PC-3 (cell line): ENCODE data around the gene ZMIZ1. TPM values are rescaled to one million over a fixed set of nuclear protein-coding genes. Genes with fewer than 3 reads are reported as not detected.

Experiments
- ATAC-seq: fragments of 200-7000 bp; cut with Tn5 transposase; 2 replicates; pipeline ENCODE4 v1.9.1; 2020; ENCODE audit warnings: mild to moderate bottlenecking, moderate library complexity
- BruUV-seq: library from RNA; stranded (reverse); fragments of 400-500 nt; replicated peaks from 2 replicates; lab custom pipeline; 2021; lab: Mats Ljungman, UMichigan
- CTCF ChIA-PET: fragments of 300-600 bp; sonication (Branson Sonifier 250); formaldehyde crosslinking; loops from one replicate; lab custom pipeline; 2022; ENCODE audit warnings: antibody characterized with exemption; lab: Charles Lee
- POLR2A ChIA-PET: fragments of 300-600 bp; sonication (Branson Sonifier 250); formaldehyde crosslinking; loops from one replicate; lab custom pipeline; 2022; ENCODE audit warnings: antibody characterized with exemption; ENCODE audit not compliant: unreplicated experiment; lab: Charles Lee
- DNase-seq: peaks from one replicate; pipeline ENCODE4 v3.0.0-alpha.2; 2015
- H2AFZ ChIP-seq: fragments of 300-600 bp; sonication (generic); 2 replicates; pipeline ENCODE4 v1.6.0; 2016; ENCODE audit warnings: antibody characterized with exemption, low read length
- H3F3A ChIP-seq: fragments of 300-600 bp; sonication (generic); one replicate; pipeline ENCODE4 v1.6.0; 2017; ENCODE audit warnings: antibody characterized with exemption, low read length, control low read depth, mild to moderate bottlenecking; ENCODE audit not compliant: unreplicated experiment
- H3K27ac ChIP-seq: fragments of 300-600 bp; sonication (generic); 2 replicates; pipeline ENCODE4 v1.5.1; 2016; ENCODE audit warnings: mild to moderate bottlenecking, low read length
- H3K27me3 ChIP-seq: fragments of 300-600 bp; sonication (generic); 2 replicates; pipeline ENCODE4 v1.6.1; 2016; ENCODE audit warnings: low read length, mixed read lengths
- H3K36me3 ChIP-seq: fragments of 300-600 bp; sonication (generic); 2 replicates; pipeline ENCODE4 v1.6.1; 2016; ENCODE audit warnings: low read depth, mixed run types, low read length, mixed read lengths
- H3K4me1 ChIP-seq: fragments of 300-600 bp; sonication (generic); 2 replicates; pipeline ENCODE4 v1.5.1; 2016; ENCODE audit warnings: low read length; ENCODE audit not compliant: insufficient read depth
- H3K4me2 ChIP-seq: fragments of 300-600 bp; sonication (generic); 2 replicates; pipeline ENCODE4 v1.6.0; 2016; ENCODE audit warnings: low read length
- H3K4me3 ChIP-seq: fragments of 300-600 bp; sonication (generic); 2 replicates; pipeline ENCODE4 v1.5.1; 2016; ENCODE audit warnings: mild to moderate bottlenecking, low read length, mixed read lengths
- H3K79me2 ChIP-seq: fragments of 300-600 bp; sonication (generic); 2 replicates; pipeline ENCODE4 v1.6.1; 2017; ENCODE audit warnings: low read length, mixed read lengths
- H3K9ac ChIP-seq: fragments of 300-600 bp; sonication (generic); 2 replicates; pipeline ENCODE4 v1.6.0; 2016; ENCODE audit warnings: mild to moderate bottlenecking, low read length
- H3K9me2 ChIP-seq: fragments of 300-600 bp; sonication (generic); replicated peaks from 2 replicates; pipeline ENCODE4 v1.6.1; 2016; ENCODE audit warnings: mixed run types, low read length, mixed read lengths
- H3K9me3 ChIP-seq: fragments of 300-600 bp; sonication (generic); 2 replicates; pipeline ENCODE4 v1.6.1; 2016; ENCODE audit warnings: low read length, mixed read lengths
- H4K20me1 ChIP-seq: fragments of 300-600 bp; sonication (generic); 2 replicates; pipeline ENCODE4 v1.6.1; 2016; ENCODE audit warnings: low read length, mixed read lengths
- CTCF ChIP-seq: fragments of 300-600 bp; sonication (generic); conservative IDR thresholded peaks from 2 replicates; pipeline ENCODE4 v1.5.1; 2017; ENCODE audit warnings: antibody characterized with exemption, low read depth, mild to moderate bottlenecking, low read length
- EZH2 ChIP-seq: fragments of 300-600 bp; sonication (generic); IDR thresholded peaks from one replicate; pipeline ENCODE4 v1.6.1; 2017; ENCODE audit warnings: antibody characterized with exemption, mild to moderate bottlenecking, low read length; ENCODE audit not compliant: unreplicated experiment
- EZH2phosphoT487 ChIP-seq: fragments of 300-600 bp; sonication (generic); IDR thresholded peaks from 2 replicates; pipeline ENCODE4 v1.6.1; 2018; ENCODE audit warnings: mild to moderate bottlenecking, antibody characterized with exemption, low read length, borderline replicate concordance
- intact Hi-C: fragments of 100-400 bp; cut with micrococcal nuclease; formaldehyde crosslinking; loops from 2 replicates; pipeline ENCODE4 v1.9.0; 2023
- total RNA-seq: library from RNA; depleted of rRNA; stranded (reverse); fragments of >200 nt; gene quantifications from 2 replicates; pipeline ENCODE4 v1.2.3, GENCODE V29; 2014

The ZMIZ1 gene
- total RNA-seq, 1 experiment from 2014 or later = 55.4 TPM

GRCh38 chr10:79144351-79145173 lies 75.8 kb downstream of the ZMIZ1 start:
- H3K79me2 ChIP-seq = 0 out of 2 replicates have a peak, but pooled peaks cover 3% of the 10 kb centered on the region
- H3K27me3 ChIP-seq = no peaks in the 10 kb centered on the region
- no peak for TF ChIP-seq EZH2
- no peak for TF ChIP-seq CTCF
- no peak for TF ChIP-seq EZH2phosphoT487
- no TSS peak for BruUV-seq
- no peak overlapping the region for H2AFZ ChIP-seq
- no peaks in the 10 kb centered on the region for H3K9me2 ChIP-seq
- ChIA-PET POLR2A (no interaction called here), CTCF (no interaction called here)
- no peak overlapping the region for H3K4me2 ChIP-seq
- intact Hi-C loops = no loop called here
- no peaks in the 10 kb centered on the region for H3K9me3 ChIP-seq
- H4K20me1 ChIP-seq = no peaks in the 10 kb centered on the region
- DNase-seq = no peak
- no peak for ATAC-seq
- H3K27ac ChIP-seq = no peak overlapping the region
- H3K4me3 ChIP-seq = no peak overlapping the region
- H3F3A ChIP-seq = no peaks in the 10 kb centered on the region
- H3K9ac ChIP-seq = no peak overlapping the region
- H3K4me1 ChIP-seq = peaks cover 27% of the 10 kb centered on the region
- peaks cover 29% of the 10 kb centered on the region; the same call in 1 of the 2 replicates for H3K36me3 ChIP-seq

DNA sequence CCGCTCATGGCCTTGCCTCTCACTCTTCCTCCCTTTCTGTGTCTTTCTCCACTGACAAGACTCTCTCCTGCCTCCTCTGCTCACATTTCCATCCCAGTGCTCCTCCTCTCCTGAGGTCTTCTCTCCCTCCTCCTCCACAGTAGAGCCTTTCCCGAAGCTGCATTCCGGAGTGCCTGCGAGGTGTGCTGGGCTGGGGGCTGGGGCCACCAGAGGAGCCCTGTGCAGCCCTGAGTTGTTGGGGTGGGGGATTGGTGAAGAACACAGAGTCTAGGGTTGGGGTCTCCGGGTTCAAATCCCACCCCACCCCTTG lies 76.4 kb downstream of the ZMIZ1 start:
- peaks cover 32% of the 10 kb centered on the region for H3K4me1 ChIP-seq
- TF ChIP-seq EZH2 = no peak
- TF ChIP-seq EZH2phosphoT487 = no peak
- no peak for TF ChIP-seq CTCF
- peaks cover 4% of the 10 kb centered on the region; the same call in 1 of the 2 replicates for H3K79me2 ChIP-seq
- H3K27me3 ChIP-seq = no peaks in the 10 kb centered on the region
- ChIA-PET CTCF (no interaction called here), POLR2A (no interaction called here)
- no peak for ATAC-seq
- H3K4me3 ChIP-seq = no peak overlapping the region
- BruUV-seq = no TSS peak
- H3F3A ChIP-seq = peaks cover under 1% of the 10 kb centered on the region
- no peak overlapping the region for H3K9ac ChIP-seq
- no peak overlapping the region for H3K27ac ChIP-seq
- H3K9me3 ChIP-seq = no peaks in the 10 kb centered on the region
- DNase-seq = no peak
- intact Hi-C loops = no loop called here
- H2AFZ ChIP-seq = no peak overlapping the region
- H4K20me1 ChIP-seq = no peaks in the 10 kb centered on the region
- H3K9me2 ChIP-seq = no peaks in the 10 kb centered on the region
- H3K4me2 ChIP-seq = no peak overlapping the region
- peaks cover 24% of the 10 kb centered on the region; the same call in 1 of the 2 replicates for H3K36me3 ChIP-seq
